GM21737 (cell line): Measurements from ENCODE around the gene ACAP1.

Experiments used
- ATAC-seq: cut with Tn5 transposase; IDR thresholded peaks from one replicate; pipeline ENCODE4 v1.9.1; 2021; ENCODE audit warnings: mild to moderate bottlenecking, moderate library complexity; ENCODE audit not compliant: unreplicated experiment

ACAP1 gene, protein sequence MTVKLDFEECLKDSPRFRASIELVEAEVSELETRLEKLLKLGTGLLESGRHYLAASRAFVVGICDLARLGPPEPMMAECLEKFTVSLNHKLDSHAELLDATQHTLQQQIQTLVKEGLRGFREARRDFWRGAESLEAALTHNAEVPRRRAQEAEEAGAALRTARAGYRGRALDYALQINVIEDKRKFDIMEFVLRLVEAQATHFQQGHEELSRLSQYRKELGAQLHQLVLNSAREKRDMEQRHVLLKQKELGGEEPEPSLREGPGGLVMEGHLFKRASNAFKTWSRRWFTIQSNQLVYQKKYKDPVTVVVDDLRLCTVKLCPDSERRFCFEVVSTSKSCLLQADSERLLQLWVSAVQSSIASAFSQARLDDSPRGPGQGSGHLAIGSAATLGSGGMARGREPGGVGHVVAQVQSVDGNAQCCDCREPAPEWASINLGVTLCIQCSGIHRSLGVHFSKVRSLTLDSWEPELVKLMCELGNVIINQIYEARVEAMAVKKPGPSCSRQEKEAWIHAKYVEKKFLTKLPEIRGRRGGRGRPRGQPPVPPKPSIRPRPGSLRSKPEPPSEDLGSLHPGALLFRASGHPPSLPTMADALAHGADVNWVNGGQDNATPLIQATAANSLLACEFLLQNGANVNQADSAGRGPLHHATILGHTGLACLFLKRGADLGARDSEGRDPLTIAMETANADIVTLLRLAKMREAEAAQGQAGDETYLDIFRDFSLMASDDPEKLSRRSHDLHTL

DNA sequence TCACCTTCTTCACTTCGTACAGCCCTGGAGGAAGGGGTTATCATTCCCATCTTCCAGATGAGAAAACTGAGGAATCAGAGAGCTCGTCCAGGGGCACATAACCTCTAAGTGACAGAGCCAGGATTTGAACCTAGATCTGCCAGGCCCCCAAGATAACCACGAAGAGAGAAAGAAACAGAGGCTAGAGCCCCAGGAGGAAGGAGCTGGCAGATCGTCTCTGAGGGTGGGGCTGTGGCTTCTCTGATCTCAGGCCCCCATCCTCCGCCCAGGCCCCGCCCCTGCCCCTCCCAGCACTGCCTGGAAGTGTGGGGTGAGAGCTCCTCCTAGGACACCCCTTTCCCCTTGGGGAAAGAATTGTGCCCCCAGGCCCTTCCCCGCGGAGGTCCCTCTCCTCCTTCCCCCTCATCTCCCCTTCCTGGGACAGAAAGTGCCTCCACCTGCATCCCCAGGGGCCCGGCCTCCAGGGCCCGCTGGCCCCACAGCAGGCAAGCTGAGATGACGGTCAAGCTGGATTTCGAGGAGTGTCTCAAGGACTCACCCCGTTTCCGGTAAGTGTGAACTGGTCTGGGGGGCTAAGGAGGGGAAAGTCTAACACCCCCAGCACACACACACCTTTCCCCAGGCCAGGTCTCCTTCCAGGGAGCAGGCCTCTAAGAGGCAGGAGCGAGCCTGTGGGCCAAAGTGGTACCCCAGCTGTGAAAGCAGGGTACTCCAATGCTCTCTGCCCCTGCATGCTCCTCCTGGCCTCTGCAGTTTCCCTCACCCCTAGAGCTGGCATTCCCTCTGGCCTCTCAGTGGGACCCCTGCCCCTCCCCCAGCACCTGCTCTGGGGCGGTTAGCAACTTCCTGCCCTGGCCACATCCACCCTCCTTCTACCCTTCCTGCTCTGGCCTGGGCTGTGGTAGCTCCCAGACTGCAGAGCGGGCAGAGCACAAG lies at the start of gene ACAP1:
Gene ACAP1, plus strand, starts transcription at position 290 of the 936 bp plus-strand sequence. Its CDS starts 206 bp downstream, at position 496.
- peak; percentile 69 for ATAC-seq

DNA sequence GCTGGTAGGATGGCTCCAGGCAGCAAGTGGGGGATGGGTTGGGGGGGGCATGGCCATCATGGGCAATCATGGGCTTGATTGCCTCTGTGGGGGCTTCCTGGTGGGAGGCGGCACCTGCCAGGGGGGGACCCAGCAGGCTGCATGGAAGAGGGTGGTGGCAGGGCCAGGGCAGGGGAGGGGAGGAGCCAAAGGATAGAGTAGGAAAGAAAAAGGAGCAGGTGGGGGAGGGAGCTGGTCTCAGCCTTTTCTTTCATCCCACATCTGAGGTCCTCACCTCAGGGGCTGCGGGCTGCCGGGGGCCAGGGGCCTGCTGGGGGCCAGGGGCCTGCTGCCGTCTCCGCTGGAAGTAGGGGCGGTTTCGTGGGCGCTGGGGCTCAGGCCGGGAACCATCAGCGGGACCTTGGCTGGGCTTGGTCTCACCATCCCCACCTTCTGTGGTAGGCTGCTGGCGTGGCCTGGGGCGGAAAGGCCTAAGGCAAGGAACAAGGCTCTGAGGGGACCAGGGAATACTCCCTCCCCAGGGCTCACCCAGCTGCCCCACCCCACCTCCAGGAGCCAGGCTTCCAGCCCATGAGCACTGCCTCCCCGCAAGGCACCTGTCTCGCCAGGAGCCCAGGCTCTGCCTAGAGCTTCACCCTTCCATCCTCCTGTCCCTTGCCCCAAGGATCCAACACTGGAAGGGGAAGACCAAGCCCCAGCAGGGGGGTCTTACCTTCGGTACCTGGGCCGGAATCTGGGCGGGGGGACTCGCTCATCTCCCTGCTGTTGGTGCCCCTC lies 46.9 kb upstream of the ACAP1 start:
- no peak for ATAC-seq

DNA sequence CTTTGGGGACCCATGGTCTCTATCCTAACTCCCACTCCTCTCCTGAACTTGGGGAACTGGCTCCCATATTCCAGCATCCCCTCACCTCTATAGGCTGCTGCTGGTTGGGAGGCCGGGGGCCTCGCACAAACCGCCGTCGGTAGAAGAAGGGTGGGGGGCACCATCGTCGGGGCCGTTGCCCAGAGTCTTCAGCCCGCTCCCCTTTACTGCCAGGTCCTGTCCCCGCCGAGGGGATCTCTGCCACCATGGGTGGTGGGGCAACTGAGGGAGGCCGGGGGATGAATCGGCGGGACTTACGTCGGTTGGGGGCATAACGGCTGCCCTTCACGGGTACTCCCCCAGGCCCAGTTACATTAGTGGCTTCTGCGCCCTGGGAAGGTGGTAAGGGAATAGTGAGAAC lies 46.2 kb upstream of the ACAP1 start:
- no peak for ATAC-seq

DNA sequence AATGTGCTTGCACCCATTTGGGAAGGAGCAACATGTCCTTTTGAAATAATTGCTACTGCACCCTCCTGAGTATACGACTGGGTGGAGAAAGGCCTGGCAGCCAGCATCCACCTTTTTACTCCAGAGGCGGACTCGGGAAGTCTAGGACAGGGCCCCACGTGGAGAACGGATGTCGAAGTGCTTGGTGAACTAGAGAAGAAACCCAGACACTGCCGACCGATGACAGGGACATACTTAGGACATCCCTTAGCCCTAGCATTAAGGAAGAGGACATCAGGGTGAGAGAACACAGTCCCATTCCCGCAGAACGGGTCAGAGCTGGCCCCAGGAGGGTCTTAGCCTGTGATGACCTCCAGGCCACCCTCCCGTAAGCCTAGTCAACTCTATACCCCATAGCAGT lies 45.6 kb upstream of the ACAP1 start:
- no peak for ATAC-seq

DNA sequence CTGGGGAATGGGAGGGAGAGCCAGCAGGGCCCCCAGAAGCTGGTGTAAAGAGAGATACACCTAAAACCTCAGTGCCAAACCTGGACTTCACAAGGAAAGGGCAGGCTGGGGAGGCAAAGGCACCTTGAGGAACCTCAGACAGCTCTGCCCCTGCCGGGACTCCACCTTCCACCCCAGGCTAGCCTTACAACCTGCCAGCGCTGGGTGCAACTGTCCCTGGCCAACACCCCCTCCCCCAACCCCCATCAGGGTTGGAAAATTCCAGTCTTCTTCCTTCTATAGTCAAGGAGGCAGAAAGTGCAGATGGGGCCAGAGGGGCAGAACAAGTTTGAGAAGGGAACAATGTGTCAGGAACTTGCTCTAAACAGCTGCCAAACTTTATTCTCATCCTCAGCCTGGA lies 44.1 kb upstream of the ACAP1 start:
- no peak for ATAC-seq

DNA sequence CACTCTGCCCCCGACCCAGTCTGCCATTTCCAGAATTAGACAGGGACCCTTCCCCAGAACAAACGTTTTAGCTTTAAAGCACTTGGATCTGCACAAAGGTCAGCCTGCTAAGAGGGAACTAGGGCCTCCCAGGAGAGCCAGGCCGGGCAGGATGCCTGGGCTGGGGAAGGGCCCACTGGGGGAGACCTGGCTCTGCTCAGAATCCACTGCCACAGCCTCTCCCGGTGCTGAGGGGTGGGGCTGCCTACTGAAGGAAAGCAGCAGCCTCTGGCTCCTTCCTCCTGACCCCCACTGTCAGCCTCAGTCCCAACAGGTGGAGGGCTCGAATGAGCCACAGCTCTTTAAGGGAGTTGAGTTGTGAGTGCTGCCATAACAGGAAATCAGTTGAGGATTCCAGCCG lies 43.6 kb upstream of the ACAP1 start:
- ATAC-seq, result no peak

DNA sequence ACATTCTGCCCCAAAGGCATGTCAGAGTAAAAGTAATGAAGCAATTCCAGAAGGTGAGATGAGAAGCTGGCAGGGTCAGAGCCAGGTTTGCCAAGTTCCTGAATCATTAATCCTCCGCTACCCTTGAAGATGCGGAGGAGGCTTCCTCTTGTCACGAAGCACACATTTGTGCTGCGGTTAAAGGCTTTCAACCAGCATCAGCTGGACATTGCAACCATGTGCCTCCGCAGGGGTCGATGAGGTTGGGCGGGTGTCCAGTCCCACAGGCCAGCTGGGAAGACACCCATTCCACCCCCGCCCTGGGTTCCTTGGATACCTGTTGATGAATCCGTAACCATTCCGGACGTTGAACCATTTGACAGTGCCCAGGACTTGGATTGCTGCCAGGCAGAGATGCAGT lies 43.2 kb upstream of the ACAP1 start:
- no peak for ATAC-seq

DNA sequence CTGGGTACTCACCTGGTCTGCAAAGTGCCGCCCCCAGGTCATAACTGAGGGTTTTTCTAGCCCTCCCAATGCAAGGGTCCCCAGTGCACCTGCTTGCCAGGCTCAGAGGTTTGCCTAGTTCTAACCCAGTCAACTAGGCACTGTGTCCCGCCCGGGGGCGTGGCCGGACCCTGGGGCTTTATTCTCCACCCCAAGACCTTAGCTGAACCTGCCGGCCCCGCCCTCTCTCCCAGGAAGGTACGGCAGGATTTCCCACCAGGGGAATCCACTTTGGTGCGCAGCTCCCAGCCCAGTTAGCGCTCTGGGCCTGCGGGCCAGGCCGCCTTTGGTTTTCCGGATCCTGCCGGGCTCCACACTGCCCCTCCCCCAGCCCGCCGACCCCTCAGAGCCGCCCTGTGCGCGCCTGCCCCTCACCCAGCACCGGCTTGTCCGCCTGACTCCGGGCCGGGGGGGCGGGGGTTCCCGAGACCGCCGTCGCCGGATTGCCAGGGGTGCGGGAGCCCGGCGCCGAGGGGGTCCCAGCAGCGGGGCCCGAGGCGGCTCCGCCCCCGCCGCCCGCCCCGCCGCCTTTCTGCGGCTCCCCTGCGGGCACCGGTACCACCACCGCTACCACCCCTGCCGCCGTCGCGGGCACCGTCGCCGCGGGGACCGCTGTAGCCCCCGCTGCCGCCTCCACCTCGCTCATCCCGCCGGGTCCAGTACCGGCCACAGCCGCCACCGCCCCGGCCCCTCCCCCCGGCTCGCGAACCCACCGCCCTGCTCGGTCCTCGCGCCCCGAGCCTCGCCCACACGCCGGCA lies 42.3 kb upstream of the ACAP1 start:
- ATAC-seq, result no peak

DNA sequence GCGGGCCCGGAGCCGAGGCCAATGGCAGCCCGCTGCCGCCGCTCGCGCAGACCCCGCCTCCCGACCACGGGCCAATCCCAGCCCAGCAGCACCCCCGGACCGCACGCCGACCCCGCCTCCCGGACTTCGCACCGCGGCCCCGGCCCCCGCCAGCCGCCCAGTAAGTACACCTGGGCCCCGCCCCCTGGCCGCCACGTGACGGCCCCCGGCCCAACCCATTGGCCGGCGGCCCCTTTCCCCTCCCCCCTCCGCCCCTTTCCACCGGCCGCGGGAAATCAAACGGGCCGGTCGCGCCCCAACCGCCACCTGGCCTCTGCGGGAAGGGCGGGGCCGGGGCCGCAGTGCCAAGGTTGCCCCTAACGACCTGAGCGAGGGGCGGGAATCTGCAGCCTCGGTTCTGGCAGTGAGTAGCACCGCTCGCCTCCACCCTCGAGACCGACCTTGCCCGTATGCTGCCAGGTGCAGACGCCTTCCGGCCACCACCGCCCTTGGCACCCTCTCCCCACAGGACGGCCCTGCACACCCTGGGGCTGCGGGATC lies 41.6 kb upstream of the ACAP1 start, which contains the start of gene YBX2:
Gene YBX2, minus strand, starts transcription at position 26 of the 540 bp plus-strand sequence. CDS start 139 bp downstream, outside the sequence.
- ATAC-seq, result no peak

DNA sequence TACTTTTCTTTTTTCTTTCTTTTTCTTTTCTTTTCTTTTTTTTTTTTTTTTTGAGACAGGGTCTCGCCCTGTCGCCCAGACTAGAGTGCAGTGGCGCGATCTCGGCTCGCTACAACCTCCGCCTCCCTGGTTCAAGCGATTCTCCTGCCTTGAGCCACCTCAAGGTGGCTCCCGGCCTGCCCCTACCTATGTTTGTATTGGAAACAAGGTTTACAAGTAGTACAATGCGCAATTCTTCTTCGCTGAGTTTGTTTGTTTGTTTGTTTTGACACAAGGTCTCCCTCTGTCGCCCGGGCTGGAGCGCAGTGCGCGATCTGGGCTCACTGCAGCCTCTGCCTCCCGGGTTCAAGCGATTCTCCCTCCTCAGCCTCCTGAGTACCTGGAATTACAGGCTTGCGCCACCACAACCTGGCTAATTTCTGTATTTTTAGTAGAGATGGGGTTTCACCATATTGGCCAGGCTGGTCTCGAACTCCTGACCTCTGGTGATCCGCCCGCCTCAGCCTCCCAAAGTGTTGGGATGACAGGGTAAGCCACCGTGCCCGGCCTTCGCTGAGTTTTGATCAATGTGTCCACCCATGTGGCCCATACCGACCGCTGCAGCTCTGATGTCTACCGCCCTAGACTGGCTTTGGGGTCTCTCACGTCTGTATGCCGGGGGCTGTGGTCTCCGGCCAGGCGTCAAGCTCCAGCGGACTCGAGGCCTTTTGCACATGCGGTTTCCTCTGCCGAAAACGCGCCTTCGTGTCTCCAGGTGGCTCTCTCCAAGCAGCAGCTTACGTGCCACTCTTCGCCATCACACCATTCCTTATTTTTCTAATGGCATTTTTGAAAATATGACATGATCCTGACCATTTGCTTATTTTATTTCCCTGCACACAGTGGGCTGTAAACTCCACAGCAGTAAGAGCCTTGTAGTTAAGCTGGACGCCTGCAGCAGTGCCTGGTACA lies 40.8 kb upstream of the ACAP1 start:
- no peak for ATAC-seq

DNA sequence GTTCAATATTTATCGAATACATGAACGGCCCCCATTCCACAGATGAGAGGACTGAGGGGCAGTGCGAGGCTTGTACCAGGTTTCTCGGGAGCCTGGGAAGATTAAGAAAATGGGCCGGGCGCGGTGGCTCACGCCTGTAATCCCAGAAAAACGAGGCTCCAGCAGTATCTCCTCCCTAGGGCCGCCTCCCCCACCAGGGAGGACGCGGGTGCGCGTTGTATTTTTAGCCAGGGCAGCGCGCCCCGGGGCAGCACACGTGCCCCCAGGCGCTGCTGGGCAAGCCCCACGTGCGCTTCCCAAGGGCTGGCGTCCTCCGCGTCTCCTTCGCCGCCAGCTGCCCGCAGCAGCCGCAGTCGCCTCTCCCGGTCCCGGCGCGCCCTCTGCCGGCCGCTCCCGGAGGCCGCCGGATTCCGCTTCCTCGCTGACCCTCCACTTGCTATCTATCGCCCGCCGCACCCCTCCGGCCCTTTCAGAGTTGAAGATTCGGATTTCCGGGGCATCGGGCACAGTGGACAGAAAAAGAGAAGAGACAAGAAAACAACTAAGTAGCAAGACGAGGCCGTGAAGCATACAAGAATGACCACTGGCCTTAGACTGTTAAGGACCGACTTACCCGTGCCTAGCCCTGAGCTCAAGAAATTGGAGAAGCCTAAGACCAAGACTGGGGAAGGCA lies 40.0 kb upstream of the ACAP1 start:
- ATAC-seq, result no peak

DNA sequence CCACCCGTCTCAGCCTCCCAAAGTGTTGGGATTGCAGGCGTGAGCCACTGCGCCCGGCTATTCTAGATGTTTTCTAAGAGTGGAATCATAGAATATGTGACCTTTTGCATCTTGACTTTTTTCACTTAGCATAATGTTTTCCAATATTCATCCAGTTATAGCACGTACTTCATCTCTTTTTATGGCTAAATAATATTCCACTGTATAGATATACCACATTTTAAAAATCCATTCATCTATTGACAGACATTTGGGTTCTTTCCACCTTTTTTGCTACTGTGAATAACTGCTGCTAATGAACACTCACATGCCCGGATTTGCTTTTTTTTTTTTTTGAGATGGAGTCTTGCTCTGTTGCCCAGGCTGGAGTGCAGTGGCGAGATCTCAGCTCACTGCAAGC lies 32.1 kb upstream of the ACAP1 start:
- no peak for ATAC-seq

DNA sequence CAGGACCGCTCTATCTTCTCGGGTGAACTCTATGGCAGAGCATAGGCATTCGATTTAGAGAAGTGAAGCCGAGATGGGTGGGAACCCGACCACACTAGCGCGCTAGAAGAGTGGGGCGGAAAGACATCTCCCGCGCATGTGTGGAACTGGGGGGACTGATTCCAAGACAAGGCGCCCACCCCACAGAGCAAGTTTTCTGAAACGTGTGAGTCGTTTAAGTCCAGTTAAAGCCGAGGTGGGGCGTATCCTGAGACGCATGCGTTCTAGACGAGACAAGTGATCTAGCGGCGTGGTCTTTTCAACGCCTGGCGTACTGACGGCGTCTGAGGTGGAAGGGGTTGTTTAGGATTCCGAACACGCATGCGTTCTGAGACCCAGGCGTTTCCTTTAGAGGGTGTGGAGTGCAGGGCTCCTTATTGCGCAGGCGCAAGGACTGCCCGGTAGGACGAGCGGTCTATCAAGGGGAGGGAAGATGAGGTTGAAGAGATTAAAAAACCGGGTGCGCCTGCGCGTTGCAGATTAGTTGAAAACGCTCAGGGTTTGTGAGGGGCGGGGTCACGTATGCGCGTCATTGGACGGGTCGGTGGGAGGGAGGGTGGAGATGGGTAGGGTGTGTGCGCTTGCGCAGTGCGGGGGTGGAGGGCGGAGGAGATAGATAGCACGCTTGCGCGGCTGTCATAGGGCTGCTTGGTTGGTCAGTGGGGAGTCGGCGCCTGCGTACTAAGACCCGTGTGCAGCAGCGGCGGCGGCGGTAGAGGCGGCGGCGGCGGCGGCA lies 29.2 kb upstream of the ACAP1 start, which contains the start of gene EIF5A:
Gene EIF5A, plus strand, starts transcription at position 718 of the 775 bp plus-strand sequence. CDS start 2,008 bp downstream, outside the sequence.
- ATAC-seq, result peak; percentile 67

DNA sequence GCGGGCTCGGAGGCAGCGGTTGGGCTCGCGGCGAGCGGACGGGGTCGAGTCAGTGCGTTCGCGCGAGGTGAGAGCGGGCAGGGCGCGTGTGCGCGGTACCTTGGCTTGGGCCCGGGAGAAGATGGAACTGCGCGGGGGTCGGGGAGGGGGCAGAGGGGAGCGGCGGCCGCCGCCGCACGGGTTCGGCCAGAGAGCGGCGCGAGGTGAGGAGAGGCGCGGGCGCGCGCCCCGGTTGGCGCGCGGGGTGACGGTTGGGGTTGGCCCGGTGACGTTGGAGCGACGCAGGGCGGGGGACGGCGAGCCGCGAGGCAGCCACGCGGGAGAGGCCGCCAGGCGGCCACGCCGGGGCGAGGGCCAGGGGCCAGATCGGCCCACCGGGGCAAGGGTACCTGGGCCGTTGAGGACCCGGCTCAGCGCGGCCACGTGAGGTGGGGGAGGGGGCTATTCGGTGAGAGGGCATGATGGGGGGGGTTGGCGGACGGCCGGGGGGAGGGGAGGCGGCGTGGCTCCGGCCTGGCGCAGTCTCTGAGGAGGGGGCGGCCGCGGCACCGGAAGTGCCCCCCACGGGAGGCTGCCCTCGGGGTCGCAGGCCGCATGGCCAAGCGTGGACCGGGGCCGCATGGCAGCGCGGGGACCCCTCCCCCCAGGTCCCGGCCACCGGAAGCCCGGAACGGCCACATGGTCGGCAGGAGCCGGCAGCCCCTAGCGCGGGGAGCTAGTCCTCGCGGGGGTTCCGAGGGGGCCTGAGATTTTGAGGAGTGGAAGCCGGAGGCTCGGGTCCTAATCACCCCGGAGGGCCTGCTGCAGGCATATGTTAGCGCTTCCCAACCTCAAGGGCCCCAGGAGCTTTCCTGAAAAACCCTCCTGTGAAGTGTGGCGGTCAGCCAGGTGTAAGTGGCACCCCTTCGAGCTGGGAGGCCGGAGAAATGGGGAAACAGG lies 28.4 kb upstream of the ACAP1 start:
- peak; percentile 2 for ATAC-seq

DNA sequence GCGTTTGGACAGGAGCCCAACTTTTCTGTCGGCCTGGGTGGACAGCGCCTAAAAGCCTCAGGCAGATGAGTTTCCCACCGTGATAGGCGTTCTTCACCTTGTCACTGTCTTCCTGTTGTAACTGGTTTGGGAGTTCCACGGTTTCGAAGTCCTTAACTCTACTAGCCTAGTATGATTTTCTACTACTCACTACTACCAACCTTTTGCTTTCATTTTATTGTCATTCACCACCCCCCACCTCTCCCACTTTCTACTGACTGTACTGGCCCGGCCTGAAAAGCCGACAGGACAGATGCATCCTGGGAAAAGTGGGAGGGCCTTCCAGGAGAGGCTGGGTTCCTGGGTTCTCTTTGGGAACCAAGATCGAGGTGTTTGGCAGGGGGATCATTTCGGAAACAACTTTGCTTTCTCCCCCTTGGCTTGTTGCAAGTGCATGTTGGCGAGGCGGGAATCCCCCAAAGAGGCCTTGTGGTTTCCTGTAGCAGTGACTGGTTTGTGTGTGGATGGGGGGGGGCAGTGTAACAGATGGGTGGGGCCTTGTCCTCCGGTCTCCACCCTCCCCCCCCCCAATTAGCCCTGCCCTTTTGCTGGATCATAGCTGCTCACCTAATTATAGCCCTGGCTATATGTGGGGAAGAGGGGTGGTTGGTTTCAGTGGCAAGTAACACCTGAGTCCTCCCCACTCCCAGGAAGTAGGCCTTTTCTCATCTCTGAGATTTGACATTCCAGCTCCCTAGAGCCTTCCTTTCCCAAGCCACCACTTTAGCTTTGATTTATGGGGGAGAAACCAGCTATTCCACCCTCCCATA lies 27.5 kb upstream of the ACAP1 start:
- ATAC-seq, result peak; percentile 20
